H1 (cell line): ENCODE data around the gene CFAP97D2.

Experiments
- EZH2 ChIP-seq: fragments of 200-600 bp; sonication (generic); IDR thresholded peaks from 2 replicates; pipeline ENCODE4 v1.7.1; 2012; ENCODE audit warnings: low read depth, mild to moderate bottlenecking, moderate library complexity, low read length, inconsistent platforms; ENCODE audit not compliant: severe bottlenecking
- JUN ChIP-seq: IDR thresholded peaks from 2 replicates; pipeline ENCODE4 v1.6.1; 2011; ENCODE audit warnings: low read depth, mild to moderate bottlenecking, improper control_type of control experiment, low read length
- YY1 ChIP-seq: IDR thresholded peaks from 2 replicates; pipeline ENCODE4 v1.6.1; 2011; ENCODE audit warnings: low read depth, mild to moderate bottlenecking, low read length

DNA sequence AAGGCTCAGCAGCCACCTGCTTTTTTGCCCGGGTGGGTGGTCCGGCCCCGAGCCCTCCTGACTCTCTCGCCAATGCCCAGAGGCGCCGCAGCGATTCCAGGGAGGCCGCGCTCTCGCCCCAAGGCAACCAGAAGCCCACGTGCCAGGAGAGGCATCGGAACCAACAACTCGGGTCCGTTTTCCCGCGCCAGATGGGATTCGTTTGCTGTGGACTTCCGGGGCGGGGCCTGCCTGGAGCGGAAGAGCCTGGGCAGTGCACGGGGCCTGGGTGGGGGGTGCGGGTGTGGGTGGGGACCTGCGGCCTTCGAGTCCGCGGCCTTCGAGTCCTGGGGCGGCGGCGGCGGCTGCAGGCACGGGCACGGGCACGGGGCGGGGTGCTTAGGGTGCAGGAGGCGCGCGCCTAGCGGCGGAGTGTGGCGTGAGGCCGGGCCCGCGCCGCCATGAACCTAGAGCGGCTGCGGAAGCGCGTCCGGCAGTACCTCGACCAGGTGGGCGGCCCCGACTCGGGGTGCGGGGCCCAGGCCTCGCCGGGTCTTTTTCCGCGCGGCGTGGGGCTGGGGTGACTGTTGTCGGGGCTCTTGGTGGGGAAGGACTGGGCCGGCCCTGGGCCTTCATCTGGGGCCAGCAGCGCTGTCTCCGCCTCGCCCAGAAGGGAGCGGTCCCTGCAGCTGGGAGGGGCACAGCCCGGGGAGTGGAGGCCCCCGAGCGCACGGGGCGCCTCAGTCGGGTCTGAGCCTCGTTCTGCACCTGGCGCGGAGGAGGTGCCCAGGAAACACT is 55.8 kb downstream of the CFAP97D2 start, which contains the start of gene CDC16:
- no peak for TF ChIP-seq EZH2
- no peak for TF ChIP-seq JUN
- 0 out of 2 replicates have a peak, but pooled peaks have one; percentile 22 for TF ChIP-seq YY1
